ENCODE results near the gene PRKAG1.

The PRKAG1 gene

DNA sequence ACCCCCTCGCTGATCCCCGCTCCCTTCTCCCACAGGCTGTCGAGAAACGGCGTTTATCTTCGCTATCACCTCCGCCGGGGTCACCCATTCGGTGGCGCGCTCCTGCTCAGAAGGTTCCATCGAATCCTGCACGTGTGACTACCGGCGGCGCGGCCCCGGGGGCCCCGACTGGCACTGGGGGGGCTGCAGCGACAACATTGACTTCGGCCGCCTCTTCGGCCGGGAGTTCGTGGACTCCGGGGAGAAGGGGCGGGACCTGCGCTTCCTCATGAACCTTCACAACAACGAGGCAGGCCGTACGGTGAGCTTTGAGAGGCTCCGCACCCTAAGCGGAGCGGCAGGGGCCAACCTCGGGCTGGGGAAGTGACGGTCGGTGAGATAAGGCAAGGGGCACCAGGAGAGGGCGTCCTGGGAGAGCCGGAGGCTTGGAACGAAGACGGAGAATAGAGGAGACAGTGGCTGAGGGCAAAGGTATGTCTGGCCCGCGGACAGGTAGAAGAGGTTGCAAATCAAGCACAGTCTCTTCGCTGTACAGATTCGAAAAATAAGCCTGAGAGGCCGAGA is 38.1 kb downstream of the PRKAG1 start:
- no peak for DNase-seq

DNA sequence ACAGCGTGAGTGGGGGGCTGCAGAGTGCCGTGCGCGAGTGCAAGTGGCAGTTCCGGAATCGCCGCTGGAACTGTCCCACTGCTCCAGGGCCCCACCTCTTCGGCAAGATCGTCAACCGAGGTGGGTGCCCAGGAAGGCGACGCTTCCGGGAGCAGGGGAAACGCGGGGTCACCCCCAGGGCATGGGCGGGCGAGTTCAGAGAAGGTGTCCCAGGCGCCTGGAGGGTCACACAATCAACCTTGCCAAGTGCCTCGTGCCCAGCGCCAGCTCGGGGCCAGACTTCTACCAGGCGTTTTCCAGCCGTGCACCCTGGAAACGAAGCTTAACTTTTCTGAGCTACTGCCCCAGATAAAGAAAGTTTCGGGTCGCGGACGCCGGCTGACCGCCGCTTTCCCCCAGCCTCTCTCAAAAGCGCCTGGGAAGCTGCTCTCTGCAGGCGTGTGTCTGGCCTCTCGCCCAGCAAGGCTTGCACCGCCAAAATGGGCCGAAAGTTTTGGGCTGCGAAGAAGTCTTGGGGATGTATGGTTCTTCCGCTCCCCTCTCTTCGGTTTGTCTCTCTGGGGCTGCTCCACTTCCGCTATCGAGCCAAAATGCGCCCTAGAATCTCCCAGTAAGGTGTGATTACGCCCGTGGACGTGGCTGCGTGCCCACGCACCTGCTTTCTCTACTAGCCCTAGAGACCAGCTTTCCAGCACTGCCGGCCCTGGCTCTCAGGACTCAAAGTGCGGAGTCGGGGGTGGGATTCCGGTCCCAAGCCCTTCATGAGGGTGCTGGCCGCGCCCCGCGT is 38.8 kb downstream of the PRKAG1 start:
- no peak for DNase-seq

DNA sequence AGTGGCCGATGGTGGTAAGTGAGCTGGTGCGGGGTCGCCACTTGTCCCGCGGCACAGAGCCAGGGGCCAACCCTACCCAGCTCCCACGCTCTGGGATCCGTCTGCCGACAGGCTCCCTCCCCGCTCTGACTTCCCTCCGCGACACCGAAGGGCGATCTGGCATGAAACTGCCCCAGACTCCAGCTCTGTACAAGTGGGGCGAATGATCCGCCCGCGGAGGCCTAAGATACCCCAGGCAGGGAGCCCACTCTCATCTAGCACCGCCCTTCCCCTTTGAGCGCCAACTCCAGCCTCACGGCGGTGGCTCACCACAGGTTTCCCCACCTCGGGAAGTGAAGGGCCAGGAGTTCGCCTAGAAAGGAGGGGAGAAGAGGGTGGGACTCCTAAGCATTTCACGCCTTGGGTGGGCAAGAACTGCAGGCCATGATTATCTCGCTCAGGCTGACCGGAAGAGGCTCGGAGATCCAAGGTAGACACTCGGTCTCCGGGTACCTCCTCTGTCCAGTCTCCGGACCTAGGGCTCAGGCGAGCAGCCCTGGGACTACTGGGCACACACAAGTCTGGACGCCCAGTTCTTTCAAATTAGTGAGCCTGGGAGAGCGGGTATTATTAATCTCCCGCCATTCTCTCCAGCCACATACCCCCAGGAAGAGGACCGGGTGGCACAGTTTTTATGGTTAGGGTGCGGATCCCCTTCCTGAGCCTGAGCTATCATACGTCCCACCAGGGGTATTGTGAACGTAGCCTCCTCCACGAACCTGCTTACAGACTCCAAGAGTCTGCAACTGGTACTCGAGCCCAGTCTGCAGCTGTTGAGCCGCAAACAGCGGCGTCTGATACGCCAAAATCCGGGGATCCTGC is 39.6 kb downstream of the PRKAG1 start:
- no peak for DNase-seq

GRCh38 chr12:48978291-48978740 is 40.3 kb downstream of the PRKAG1 start, which contains the start of gene WNT1:
TSS of gene WNT1 (plus strand) at chr12:48978322. CDS start at chr12:48978651, 329 bp downstream.
- DNase-seq: no peak

- no peak for DNase-seq
Observed at GRCh38 chr12:48977290-48978281, 41.0 kb downstream of the PRKAG1 start.

- no peak for DNase-seq
Observed at GRCh38 chr12:48973941-48974673, 44.5 kb downstream of the PRKAG1 start.

DNA sequence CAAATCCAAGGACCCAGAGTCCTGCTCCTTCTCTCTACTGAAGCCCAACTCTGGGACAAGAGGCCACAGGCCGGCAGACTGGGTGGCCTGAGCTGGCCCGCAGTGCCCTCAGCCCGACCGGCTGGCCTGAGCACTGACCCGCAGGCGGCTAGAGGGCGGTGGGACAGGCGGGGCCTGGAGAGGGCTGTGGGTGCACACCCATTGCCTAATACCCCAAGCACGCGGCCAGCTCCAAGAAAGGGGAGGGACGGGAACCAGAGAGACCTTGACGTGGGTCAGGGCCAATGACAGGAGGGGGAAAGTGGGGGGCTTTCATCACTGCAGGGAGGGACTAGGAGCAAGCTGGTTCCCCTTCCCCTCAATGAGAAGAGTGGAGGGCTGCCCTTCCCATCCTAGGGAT is 45.0 kb downstream of the PRKAG1 start:
- DNase-seq: no peak

- DNase-seq: no peak
Observed at GRCh38 chr12:48972952-48973483, 45.6 kb downstream of the PRKAG1 start.

GRCh38 chr12:48972213-48972951 is 46.2 kb downstream of the PRKAG1 start:
- no peak for DNase-seq

GRCh38 chr12:48970702-48971334 is 47.8 kb downstream of the PRKAG1 start:
- no peak for DNase-seq

DNA sequence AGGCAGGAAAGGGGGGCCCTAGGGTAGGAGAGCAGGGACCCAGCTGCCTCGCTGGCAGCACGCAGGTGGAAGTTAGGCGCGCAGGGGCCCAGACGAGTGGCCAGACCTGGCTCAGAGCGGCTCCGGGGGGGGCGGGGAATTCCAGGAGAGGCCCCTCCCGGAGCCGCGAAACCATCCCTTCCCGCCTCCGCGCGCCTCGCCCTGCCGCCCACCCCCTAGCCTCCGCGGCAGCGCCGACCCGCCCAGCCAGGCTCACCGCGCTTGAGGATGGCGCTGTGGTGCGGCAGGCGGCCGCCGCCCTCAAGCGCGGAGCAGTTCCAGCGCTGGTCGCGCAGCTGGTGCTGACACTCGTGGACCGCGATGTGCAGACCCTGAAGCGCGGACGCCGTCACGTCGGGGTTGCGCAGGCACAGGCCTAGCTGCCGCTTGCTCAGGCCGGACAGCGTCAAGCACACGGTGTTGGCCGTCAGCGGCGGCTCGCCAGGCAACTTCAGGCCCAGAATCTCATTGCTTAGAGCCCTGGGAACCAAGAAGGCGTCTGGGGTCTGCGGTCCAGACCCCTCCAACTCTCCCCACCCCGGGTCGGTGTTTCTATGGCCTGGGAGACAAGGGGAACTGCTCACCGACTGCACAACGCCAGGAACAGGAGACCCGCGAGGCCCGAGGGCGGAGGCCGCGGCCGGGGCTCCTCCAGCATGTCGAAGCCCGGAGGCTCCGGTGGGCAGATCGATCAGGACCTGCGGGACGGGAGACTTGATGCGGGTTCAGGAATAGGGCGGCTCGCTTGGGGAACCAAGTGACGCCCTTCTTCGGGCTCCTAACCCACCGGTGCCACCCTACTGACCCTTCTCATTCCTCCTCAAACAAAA is 48.5 kb downstream of the PRKAG1 start:
- no peak for DNase-seq

DNA sequence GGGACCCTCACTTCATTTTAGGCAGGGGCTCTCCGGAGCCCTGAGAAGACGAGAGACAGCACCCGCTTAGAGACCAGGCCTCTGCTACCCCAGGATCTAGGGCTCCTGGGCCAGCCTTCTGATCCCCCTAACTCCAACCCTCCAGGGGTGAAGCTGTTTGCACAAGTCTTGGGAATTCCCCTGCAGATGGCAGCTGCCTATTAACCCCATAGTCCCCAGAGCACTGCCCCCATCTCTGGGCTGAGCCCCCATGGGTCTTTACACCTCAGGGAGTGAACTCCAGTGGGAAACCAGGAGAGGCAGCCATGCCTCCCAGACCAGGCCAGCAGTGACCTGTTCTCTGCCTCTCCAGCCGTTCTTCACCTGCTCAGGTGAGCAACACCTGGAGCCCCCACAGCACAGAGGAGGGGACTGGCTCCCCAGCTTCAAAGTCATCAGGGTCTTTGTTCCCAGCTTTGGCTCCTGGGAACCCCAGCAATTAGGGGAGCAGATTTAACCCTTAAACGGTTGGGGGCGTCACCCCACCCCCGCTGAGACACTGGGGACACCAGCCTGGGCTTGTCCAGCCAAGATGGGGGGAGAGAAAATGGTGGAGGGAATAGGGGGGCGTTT is 49.3 kb downstream of the PRKAG1 start:
- no peak for DNase-seq

DNA sequence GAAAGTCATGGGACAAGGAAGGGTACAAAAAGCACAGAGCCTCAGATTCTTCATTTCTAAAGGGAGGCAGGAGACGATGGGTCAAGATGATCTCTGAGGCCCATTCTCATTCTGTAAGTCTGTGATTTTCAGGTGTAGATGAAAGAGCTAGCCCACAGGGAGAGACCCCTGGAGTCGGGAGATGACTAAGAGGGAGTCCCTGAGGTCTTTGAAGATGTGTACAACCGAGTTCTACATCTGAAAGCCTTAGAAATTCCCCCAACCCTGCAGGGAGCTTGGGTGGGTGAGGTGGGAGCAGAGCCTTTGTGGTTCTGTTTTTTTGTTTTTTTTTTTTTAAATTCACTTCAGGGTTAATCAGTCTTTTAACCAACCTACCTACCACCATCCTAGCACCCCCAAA is 50.1 kb downstream of the PRKAG1 start:
- DNase-seq: no peak

DNA sequence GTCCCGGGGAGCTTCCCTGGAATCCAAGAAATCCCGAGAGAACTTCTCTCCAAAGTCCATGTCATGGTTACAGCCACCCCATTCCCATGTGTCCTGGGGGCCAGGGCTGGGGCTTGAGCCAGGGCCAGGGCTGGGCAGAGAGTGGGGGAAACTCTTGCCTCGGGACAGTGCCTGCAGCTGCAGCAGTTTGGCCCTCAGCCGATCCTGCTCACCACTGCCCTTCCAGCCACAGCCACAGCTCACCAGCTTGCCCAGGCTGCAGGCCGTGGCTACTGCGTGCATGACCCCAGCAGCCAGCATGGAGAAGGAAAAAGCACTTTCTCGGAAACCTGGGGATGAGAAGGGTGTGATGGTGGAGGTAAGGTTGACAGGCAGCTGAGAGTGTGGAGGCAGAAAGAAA is 50.6 kb downstream of the PRKAG1 start:
- no peak for DNase-seq

DNA sequence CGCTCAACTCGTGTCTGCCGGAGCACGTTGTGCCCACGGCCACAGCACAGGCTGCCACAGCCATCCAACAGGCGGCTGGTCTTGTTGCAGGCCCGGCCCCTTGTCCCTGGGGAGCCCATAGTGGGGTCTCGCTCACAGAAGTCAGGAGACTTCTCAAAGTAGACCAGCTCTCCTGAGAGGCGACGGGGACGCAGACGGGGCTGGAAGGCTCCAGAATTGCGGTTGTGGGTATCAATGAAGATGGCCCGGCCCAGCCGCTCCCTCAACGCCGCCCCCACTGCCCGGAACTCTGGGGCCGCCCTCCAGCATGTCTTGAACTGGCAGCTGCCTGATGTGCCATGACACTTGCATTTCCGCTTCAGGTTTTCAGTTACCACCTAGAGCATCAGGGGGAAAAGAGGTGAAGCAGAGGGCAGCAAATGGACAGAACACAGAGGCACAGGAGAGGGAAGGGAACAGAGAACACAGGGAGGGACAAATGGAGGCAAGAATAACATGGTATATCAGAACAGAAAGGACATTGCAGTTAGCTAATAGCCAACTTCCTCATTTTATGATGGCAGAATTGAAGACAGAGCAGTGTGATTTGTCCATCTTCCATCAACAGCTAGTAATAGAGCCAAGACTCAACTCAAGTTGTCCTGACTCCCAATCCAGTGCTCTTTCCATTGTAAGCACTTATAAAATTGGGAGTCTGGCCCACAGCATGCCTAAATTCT is 52.2 kb downstream of the PRKAG1 start:
- no peak for DNase-seq

DNA sequence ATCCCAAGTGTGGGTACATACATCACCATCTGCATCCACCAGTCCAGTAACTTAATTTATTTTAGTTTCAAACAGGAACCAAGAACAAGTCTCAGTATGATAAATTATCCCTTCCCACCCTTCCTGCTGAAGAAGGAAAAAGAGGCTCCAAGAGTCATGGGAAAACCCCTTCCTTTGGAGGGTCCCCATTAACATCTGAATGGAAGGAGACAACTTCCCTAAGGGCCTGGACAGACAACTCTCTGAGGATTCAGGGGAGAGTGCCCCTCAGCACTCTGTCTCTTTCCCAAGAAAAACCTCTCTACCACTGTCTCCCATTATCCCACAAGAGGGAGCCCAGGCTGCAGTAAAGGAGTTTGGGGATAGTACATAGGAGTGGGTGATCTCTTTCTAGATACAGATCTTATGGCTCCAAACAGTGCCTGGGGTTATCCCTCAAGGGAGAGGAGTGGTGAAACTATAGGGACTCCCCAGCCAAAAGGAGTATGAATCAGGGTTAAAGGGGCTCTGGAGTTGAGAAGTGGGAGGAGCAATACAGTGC is 53.2 kb downstream of the PRKAG1 start:
- no peak for DNase-seq

- DNase-seq: no peak
Observed at GRCh38 chr12:48961801-48962200, 56.8 kb downstream of the PRKAG1 start.

DNA sequence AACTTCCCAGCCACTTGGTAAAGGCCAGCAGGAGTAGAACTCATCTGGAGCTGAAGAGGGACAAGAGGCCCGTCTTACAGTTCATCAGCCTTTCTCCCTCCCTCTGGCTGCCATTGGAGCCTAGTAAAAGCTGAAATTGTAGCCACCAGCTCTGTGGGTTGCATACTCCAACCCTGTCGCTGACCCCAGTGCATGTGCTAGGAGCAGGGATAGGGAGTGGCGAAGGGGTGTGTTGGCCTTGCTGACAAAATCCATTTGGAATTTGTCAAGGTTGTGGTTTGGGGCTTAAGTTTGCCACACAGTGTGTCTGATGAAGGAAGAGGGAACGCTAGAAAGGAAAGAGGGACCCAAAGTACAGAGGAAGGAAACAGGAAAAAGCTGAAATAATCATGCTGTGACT is 57.2 kb downstream of the PRKAG1 start:
- DNase-seq: no peak

All from NCI-H187 treated with DMSO at 0.1 percent for 48 hours (cell line).